K562 (cell line): ENCODE data around the gene ZNF557. TPM values are rescaled to one million over a fixed set of nuclear protein-coding genes. Genes with fewer than 3 reads are reported as not detected.
A peak's percentile ranks its signal among the peaks of the same experiment; 100 is the strongest.

Experiments
- CEBPZ ChIP-seq: fragments of 150-350 bp; IDR thresholded peaks from 2 replicates; pipeline ENCODE4 v1.6.1; 2014; ENCODE audit warnings: low read depth, mild to moderate bottlenecking, low read length, borderline replicate concordance
- CREBBP ChIP-seq: IDR thresholded peaks from one replicate; pipeline ENCODE4 v1.6.1; 2012; ENCODE audit warnings: low read depth, mild to moderate bottlenecking, control low read depth, inconsistent platforms, low read length
- EP300 ChIP-seq: IDR thresholded peaks from 2 replicates; pipeline ENCODE4 v1.6.1; 2012; ENCODE audit warnings: low read length, improper control_type of control experiment
- HCFC1 ChIP-seq: IDR thresholded peaks from 2 replicates; pipeline ENCODE4 v1.6.1; 2012; ENCODE audit warnings: low read depth, low read length, improper control_type of control experiment
- HNRNPL ChIP-seq: fragments of 200-400 bp; formaldehyde crosslinking; IDR thresholded peaks from 2 replicates; pipeline ENCODE4 v1.6.1; 2017; ENCODE audit warnings: low read depth, mild to moderate bottlenecking, low read length
- IFI16 ChIP-seq: fragments of 250-450 bp; sonication (Bioruptor Pico); IDR thresholded peaks from 2 replicates; pipeline ENCODE4 v2.1.2; 2022; ENCODE audit warnings: mild to moderate bottlenecking, inconsistent platforms
- JUND ChIP-seq, 2 experiments: IDR thresholded peaks; 2 replicates in 1 of 2; 3 replicates in 1 of 2; pipeline ENCODE4 v1.6.1; 2011; ENCODE audit warnings: borderline replicate concordance in 2 of 2, low read depth in 2 of 2, low read length in 2 of 2, improper control_type of control experiment in 1 of 2, missing biosample characterization in 1 of 2, missing genetic modification characterization in 1 of 2, missing genetic modification reagents in 1 of 2
- MTA3 ChIP-seq: fragments of 450-650 bp; formaldehyde crosslinking; IDR thresholded peaks from 2 replicates; pipeline ENCODE4 v1.6.1; 2017; ENCODE audit warnings: mild to moderate bottlenecking, borderline replicate concordance
- MYNN ChIP-seq, 2 experiments: sonication (generic); formaldehyde crosslinking in 1 of 2; IDR thresholded peaks; 2 replicates each; pipeline versions ENCODE4 v1.5.0 to v1.6.1; 2016 to 2020; ENCODE audit warnings: antibody characterized with exemption in 1 of 2, missing genetic modification reagents in 1 of 2
- PHTF2 ChIP-seq: fragments of 250-450 bp; sonication (Bioruptor Pico); IDR thresholded peaks from 2 replicates; pipeline ENCODE4 v1.5.0; 2021; ENCODE audit warnings: mild to moderate bottlenecking
- POLR3A ChIP-seq: IDR thresholded peaks from 2 replicates; pipeline ENCODE4 v1.6.1; 2011; ENCODE audit warnings: borderline replicate concordance, mild to moderate bottlenecking, moderate library complexity; ENCODE audit not compliant: insufficient read length, insufficient read depth; ENCODE audit errors: extremely low read depth
- SNRNP70 ChIP-seq: fragments of 200-400 bp; formaldehyde crosslinking; optimal IDR thresholded peaks from 2 replicates; pipeline ENCODE3; 2017; ENCODE audit warnings: low read depth, low read length
- TCF7 ChIP-seq: sonication (generic); IDR thresholded peaks from 2 replicates; pipeline ENCODE4 v1.6.1; 2016; ENCODE audit warnings: antibody characterized with exemption, borderline replicate concordance
- U2AF2 ChIP-seq: fragments of 200-400 bp; formaldehyde crosslinking; optimal IDR thresholded peaks from 2 replicates; pipeline ENCODE3; 2017; ENCODE audit warnings: low read depth, mild to moderate bottlenecking, low read length
- VEZF1 ChIP-seq: fragments of 200-800 bp; sonication (Bioruptor generic); IDR thresholded peaks from 2 replicates; pipeline ENCODE4 v1.6.1; 2017; ENCODE audit warnings: missing genetic modification characterization, missing compliant biosample characterization
- ZBTB7A ChIP-seq: IDR thresholded peaks from 2 replicates; pipeline ENCODE4 v1.6.1; 2011; ENCODE audit warnings: low read depth, mild to moderate bottlenecking, low read length, moderate library complexity, borderline replicate concordance; ENCODE audit not compliant: control insufficient read depth
- ZBTB9 ChIP-seq: fragments of 450-650 bp; formaldehyde crosslinking; IDR thresholded peaks from 2 replicates; pipeline ENCODE4 v1.4.0; 2020; ENCODE audit warnings: mild to moderate bottlenecking, moderate library complexity
- ZNF23 ChIP-seq: fragments of 250-450 bp; sonication (Bioruptor Pico); IDR thresholded peaks from 2 replicates; pipeline ENCODE4 v1.4.0; 2020; ENCODE audit warnings: mild to moderate bottlenecking
- ZNF324 ChIP-seq: fragments of 250-450 bp; sonication (Bioruptor Pico); IDR thresholded peaks from 2 replicates; pipeline ENCODE4 v1.4.0; 2020; ENCODE audit warnings: mild to moderate bottlenecking
- polyA plus RNA-seq, 8 experiments: library from polyadenylated mRNA; depleted of rRNA in 4 of 8; stranded (reverse) in 5 of 8; unstranded in 3 of 8; fragments of >200 nt; fragmentation: Nextera tagmentation in 2 of 8; fragmentation: Illumina TruSeq in 1 of 8; extraction: Ambion mirVana in 2 of 8; extraction: Trizol in 1 of 8; gene quantifications; 2 replicates each; pipeline versions ENCODE4 v1.2.1 to v1.2.3, GENCODE V29; 2011 to 2014; ENCODE audit warnings: inconsistent platforms in 1 of 8, missing spikeins in 1 of 8
- total RNA-seq, 7 experiments: library from RNA; depleted of rRNA in 6 of 7; stranded (reverse); fragments of >200 nt in 6 of 7; fragmentation: Illumina TruSeq in 2 of 7; extraction: Trizol in 2 of 7; gene quantifications; 2 replicates each; pipeline versions ENCODE4 v1.2.1 to v1.2.3, GENCODE V29; 2011 to 2021; ENCODE audit warnings: low replicate concordance in 1 of 7

Gene ZNF557
- total and polyA plus RNA-seq, 9 of the 15 experiments (the other 6 are each of a cell fraction or from before 2014, with no cell fraction given): 2.2 to 6.6 (median 4.4) TPM

DNA sequence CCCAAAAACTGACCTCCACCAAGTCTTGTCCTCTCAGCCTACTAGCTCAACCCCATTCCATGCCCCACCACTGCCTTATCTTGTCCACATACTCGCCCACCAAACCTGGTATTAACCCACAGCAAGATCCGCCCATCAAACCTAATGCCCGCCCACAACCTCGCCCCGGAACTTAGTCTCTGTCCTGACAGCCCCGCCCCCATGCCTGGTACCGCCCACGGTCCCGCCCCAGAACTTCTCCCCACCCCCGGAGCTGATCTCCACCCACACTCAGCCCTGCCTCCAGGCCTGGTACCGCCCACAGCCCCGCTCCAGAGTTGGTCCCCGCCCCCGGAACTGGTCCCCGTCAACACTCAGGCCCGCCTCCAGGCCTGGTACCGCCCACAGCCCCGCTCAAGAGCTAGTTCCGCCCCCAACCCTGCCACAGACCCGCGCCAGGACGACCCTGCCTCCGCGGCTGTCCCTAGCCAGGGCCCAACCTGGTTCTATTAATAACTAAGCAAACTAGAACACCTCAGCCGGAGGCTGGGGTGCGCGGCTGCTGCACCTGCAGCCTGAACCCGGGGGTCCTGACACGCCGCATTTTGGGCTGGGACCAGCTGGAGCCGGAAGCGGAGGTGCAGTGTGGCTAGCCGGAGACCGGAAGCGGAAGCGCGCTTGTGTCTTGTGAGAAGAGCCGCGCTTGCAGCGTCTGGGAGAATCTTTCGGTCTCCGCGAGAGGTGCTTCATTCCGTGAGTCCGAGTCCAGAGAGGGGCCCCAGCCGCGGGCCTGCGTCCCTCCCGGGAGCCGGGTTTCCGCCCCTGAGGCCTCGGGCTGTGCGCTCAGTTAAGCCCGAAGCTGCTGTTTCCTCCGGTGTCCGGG, at the start of gene ZNF557 (continued):
- TF ChIP-seq JUND (IDR thresholded peaks at IDR 0.05; ENCODE audit: borderline replicate concordance, low read depth, low read length) (peak; percentile 15; the same call in 1 of the 2 replicates), JUND (tag; IDR thresholded peaks at IDR 0.05; ENCODE audit: borderline replicate concordance, low read depth, low read length) (no peak; the same call in 2 of the 3 replicates), ZNF23 (CRISPR knock-in tag) (no peak), TCF7 (no peak), ZBTB9 (CRISPR knock-in tag) (peak; percentile 61; the same call in 1 of the 2 replicates), PHTF2 (CRISPR knock-in tag) (no peak), VEZF1 (CRISPR knock-in tag) (peak; percentile 54; the same call in 1 of the 2 replicates), ZNF324 (CRISPR knock-in tag) (no peak), EP300 (peak; percentile 2; the same call in 1 of the 2 replicates), MYNN (IDR thresholded peaks at IDR 0.05) (0 out of 2 replicates have a peak, but pooled peaks have one; percentile 14), MYNN (CRISPR knock-in tag; IDR thresholded peaks at IDR 0.05) (no peak), CEBPZ (no peak), U2AF2 (no peak), SNRNP70 (no peak), IFI16 (CRISPR knock-in tag) (no peak), HCFC1 (peak; percentile 58; the same call in 1 of the 2 replicates), MTA3 (peak; percentile 73), POLR3A (no peak), CREBBP (no peak), ZBTB7A (peak; percentile 61; the same call in 1 of the 2 replicates), HNRNPL (no peak)
